GM20000 (cell line): ENCODE results near the gene CLK2.
"Not testable (repeated sequence)": the region's sequence is repeated elsewhere in the genome, so short reads cannot be mapped to it uniquely, and the experiment has no call there.

Experiments used
- DNase-seq: peaks from one replicate; pipeline ENCODE4 v3.0.0; 2012; ENCODE audit warnings: low spot score
- TF ChIP-seq, protein P1 (sequence below): IDR thresholded peaks from 2 replicates; pipeline ENCODE4 v1.5.1; 2012; ENCODE audit warnings: mild to moderate bottlenecking, control low read depth; ENCODE audit errors: extremely low read depth, missing control alignments

Gene CLK2

DNA sequence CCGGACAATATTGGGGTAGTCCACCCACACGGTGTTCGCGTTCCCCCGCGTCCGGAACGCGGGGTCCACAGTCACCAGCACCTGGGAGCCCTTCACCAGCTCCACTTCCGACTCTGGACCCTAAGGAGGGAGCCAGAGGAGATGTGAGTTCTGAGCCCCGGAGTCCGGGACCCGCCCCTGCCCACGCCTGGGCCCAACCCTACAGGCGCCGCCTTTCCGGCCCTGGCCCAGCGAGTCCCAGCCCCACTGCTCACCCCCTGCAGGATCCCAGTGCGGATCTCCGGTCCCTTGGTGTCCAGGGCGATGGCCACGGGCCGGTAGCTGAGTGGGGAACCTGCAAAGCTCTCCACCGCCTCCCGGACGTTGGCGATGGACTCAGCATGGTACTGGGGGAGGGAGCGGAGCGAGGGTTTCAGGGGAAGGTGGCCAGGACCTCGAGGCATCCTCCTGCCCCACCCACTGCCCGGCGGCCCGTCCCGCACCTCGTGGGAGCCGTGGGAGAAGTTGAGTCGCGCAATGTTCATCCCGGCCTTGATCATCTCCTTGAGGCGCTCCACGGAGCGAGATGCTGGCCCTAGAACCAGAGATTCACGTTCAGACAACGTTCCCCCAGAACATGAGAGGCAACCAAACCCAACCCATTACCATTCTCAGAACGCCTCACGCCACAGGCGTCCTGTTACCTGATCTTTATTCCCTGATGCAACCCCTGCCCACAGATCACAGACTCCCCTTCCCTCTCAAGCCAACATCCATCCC, 22.1 kb upstream of the CLK2 start:
- TF ChIP-seq, protein P1, sequence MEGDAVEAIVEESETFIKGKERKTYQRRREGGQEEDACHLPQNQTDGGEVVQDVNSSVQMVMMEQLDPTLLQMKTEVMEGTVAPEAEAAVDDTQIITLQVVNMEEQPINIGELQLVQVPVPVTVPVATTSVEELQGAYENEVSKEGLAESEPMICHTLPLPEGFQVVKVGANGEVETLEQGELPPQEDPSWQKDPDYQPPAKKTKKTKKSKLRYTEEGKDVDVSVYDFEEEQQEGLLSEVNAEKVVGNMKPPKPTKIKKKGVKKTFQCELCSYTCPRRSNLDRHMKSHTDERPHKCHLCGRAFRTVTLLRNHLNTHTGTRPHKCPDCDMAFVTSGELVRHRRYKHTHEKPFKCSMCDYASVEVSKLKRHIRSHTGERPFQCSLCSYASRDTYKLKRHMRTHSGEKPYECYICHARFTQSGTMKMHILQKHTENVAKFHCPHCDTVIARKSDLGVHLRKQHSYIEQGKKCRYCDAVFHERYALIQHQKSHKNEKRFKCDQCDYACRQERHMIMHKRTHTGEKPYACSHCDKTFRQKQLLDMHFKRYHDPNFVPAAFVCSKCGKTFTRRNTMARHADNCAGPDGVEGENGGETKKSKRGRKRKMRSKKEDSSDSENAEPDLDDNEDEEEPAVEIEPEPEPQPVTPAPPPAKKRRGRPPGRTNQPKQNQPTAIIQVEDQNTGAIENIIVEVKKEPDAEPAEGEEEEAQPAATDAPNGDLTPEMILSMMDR = no peak
- DNase-seq = no peak

DNA sequence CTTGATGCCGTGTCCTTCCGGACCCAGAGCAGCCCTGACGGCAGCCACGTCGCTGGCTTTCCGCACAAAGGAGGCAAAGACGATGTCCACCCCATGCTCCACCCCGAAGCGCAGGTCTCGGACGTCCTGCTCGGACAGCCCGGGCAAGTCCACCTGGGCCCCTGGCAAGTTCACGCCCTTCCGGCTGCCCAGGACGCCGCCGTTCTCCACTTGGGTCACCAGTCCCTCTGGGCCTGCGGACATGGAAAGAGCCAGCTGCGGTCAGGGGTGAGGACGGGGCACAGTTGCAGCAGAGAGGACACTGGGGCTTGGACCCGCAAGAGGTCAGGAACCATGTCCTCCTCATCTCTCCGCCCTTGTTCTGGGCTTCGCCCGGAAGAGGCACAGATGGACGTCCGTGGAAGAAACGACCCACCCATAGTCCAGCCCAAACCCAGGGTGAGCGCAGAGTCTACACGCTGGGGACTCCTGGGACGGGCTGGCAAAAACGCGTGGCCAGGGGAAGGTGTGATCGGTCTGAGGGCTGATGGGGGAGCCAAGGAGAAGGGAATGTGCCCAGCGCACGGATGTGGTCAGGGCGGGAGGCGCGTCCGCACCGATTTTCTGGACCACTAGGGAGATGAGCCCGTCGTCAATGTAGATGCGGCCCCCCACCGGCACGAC, 21.3 kb upstream of the CLK2 start:
- DNase-seq = no peak
- TF ChIP-seq, protein P1 = no peak

DNA sequence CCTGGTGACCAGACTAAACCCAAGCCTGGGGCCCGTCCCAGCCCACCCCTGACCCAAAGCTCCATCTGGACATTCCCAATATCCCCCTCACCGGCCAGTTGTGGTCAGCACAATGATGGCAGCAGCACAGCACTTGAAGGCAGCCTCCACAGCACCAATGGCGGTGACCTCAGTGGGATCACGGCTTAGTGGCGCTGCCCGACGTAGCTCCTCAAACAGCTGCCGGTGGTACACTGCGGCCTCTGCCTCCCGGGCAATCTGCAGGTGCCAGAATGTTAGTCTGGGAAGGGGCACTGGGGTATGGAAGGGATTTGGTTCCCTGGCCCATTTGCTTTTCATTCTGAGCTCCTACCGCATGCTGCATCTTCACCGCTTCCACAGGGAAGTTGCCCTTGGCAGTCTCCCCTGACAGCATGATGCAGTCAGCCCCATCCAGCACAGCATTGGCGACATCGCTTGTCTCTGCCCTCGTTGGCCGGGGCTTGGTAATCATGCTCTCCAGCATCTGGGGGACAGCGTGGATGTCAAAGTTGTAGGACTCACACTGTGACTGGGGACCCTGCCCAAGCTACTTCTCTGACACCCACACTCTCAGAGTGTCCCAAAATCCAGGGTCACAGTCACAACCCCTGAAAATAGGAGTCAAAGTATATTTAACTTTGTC, 19.9 kb upstream of the CLK2 start:
- TF ChIP-seq, protein P1 = no peak
- no peak for DNase-seq

DNA sequence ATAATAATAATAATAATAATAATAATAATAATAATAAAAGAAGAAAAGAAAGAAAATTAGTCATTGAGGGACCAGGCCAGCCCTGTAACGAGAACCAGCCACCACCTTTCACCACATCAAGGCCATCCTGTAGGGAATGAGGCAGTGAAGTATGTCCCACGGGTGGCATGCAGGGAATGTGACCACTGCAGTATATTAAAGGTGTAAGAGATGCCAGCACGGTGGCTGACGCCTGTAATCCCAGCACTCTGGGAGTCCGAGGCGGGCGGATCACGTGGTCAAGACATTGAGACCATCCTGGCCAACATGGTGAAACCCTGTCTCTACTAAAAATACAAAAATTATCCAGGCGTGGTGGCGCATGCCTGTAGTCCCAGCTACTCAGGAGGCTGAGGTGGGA, 17.7 kb upstream of the CLK2 start:
- not testable (repeated sequence) for DNase-seq

DNA sequence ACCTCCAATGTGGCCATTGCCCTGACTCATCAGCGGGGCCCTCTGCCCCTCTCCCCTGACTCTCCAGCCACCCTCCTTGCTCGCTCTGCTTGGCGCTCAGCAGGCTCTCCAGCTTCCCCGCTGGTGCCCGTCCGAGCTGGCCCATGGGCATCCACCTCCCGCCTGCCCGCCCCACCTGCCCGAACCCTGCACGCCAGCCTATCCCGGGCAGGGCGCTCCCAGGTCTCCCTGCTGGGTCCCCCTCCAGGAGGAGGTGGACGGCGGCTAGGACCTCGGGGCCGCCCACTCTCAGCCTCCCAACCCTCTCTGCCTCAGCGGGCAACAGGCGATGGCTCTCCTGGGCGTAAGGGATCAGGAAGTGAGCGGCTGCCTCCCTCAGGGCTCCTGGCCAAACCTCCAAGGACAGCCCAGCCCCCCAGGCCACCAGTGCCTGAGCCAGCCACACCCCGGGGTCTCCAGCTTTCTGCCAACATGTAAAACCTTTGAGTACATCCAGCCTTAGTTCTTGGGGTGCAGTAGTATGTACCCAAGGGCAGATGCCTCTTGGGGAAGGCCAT, 14.8 kb upstream of the CLK2 start:
- no peak for DNase-seq
- TF ChIP-seq, protein P1 = no peak

DNA sequence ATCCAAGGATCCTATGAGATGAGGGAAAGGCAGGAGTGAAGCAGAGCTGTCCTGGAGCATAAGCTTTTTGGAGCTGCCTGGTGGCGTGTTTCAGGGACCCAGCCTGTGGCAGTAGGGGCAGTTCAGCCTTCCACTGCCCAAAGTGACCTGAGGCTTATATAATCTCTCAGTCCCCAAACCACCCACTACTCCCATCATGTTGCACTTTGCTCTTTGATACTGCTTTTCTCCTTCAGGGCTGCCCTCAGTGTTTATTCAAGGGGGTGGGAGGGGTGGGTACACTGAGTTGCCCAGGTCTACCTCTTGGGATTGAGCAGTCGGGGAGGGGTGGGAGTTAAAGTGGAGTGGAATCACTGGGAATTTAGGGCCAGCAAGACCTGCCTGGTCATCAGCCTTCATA, 13.2 kb upstream of the CLK2 start:
- DNase-seq = no peak
- TF ChIP-seq, protein P1 = no peak

DNA sequence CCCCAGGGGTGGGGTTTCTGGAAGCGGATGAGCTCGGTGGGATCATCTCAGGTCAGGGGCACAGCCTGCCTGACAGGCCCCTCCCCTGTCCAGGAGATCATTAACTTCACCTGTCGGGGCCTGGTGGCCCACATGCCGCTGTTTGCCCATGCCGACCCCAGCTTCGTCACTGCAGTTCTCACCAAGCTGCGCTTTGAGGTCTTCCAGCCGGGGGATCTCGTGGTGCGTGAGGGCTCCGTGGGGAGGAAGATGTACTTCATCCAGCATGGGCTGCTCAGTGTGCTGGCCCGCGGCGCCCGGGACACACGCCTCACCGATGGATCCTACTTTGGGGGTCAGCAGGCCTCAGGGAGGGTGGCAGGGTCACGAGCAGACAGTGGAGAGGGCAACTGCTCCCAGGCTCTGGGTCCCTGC, 12.3 kb upstream of the CLK2 start:
- TF ChIP-seq, protein P1 = no peak
- no peak for DNase-seq
